ENCODE results near the gene RAB9A.

The RAB9A gene

GRCh38 chrX:13752141-13752540 is 63.2 kb downstream of the RAB9A start:
- no peak for DNase-seq (ENCODE audit: low read depth)
- no peak for TF ChIP-seq CTCF (IDR thresholded peaks at IDR 0.05; ENCODE audit: control insufficient read depth, insufficient read depth, low read depth, low read length, missing control alignments)
- H3K4me3 ChIP-seq (ENCODE audit: control insufficient read depth, low read depth, low read length), result no peak overlapping the region

GRCh38 chrX:13752646-13753045 is 63.7 kb downstream of the RAB9A start:
- H3K4me3 ChIP-seq (ENCODE audit: control insufficient read depth, low read depth, low read length), result no peak overlapping the region
- DNase-seq (ENCODE audit: low read depth), result no peak
- TF ChIP-seq CTCF (IDR thresholded peaks at IDR 0.05; ENCODE audit: control insufficient read depth, insufficient read depth, low read depth, low read length, missing control alignments), result no peak

- H3K4me3 ChIP-seq (ENCODE audit: control insufficient read depth, low read depth, low read length), result no peak overlapping the region
- no peak for DNase-seq (ENCODE audit: low read depth)
- no peak for TF ChIP-seq CTCF (IDR thresholded peaks at IDR 0.05; ENCODE audit: control insufficient read depth, insufficient read depth, low read depth, low read length, missing control alignments)
Observed at GRCh38 chrX:13754765-13755164, 65.8 kb downstream of the RAB9A start.

DNA sequence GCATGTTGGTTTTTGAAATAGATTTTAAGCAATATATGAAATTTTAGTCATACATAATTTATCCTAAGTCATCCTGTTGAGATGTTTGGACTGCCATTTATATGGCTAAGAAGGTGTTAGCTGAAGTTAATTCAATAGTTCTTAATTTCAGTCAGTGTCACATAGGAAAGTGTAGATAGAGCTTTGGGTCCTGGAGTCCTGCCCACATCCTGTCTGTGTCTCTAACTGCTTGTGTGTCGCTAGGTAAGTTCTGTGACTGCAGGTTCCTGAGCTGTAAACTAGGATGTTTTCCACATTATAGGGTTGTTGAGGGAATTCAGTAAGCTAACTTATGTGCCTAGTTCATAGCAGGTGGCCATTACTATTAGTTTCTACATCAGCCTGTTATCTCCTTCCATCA is 66.3 kb downstream of the RAB9A start:
- no peak for DNase-seq (ENCODE audit: low read depth)
- no peak for TF ChIP-seq CTCF (IDR thresholded peaks at IDR 0.05; ENCODE audit: control insufficient read depth, insufficient read depth, low read depth, low read length, missing control alignments)
- no peak overlapping the region for H3K4me3 ChIP-seq (ENCODE audit: control insufficient read depth, low read depth, low read length)

DNA sequence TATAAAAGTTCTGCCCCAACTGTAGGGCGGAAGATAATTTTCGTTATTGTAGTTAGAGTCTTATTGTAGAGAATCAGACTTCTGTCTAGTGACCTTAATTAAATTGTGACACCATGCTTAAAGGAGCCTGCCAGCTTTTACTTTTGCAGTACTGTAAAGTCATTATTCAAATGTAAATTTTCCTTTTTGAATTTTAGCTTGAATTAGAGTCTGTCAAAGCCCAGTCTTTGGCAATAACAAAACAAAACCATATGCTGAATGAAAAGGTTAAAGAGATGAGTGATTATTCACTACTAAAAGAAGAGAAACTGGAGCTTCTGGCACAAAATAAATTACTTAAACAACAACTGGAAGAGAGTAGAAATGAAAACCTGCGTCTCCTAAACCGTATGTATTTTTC is 67.5 kb downstream of the RAB9A start:
- DNase-seq (ENCODE audit: low read depth), result no peak
- H3K4me3 ChIP-seq (ENCODE audit: control insufficient read depth, low read depth, low read length), result no peak overlapping the region
- TF ChIP-seq CTCF (IDR thresholded peaks at IDR 0.05; ENCODE audit: control insufficient read depth, insufficient read depth, low read depth, low read length, missing control alignments), result no peak

GRCh38 chrX:13759152-13759718 is 70.3 kb downstream of the RAB9A start:
- H3K4me3 ChIP-seq (ENCODE audit: control insufficient read depth, low read depth, low read length), result no peak overlapping the region
- no peak for TF ChIP-seq CTCF (IDR thresholded peaks at IDR 0.05; ENCODE audit: control insufficient read depth, insufficient read depth, low read depth, low read length, missing control alignments)
- no peak for DNase-seq (ENCODE audit: low read depth)
